BE2C (cell line): ENCODE results near the gene ENTREP1.

Experiments used
- DNase-seq: peaks from one replicate; pipeline ENCODE4 v3.0.0-alpha.2; 2020
- H3K27me3 ChIP-seq: fragments of 250-450 bp; sonication (Bioruptor Pico); 2 replicates; pipeline ENCODE4 v1.5.1; 2020; ENCODE audit warnings: mild to moderate bottlenecking
- H3K36me3 ChIP-seq: fragments of 250-450 bp; sonication (Bioruptor Pico); 2 replicates; pipeline ENCODE4 v1.5.1; 2020; ENCODE audit warnings: mild to moderate bottlenecking
- H3K4me1 ChIP-seq: fragments of 250-450 bp; sonication (Bioruptor Pico); 2 replicates; pipeline ENCODE4 v1.5.1; 2020
- H3K4me3 ChIP-seq: 2 replicates; pipeline ENCODE4 v1.5.1; 2011; ENCODE audit warnings: low read depth, low read length
- H3K9me3 ChIP-seq: fragments of 250-450 bp; sonication (Bioruptor Pico); 2 replicates; pipeline ENCODE4 v1.5.1; 2020
- TF ChIP-seq, protein P1 (sequence below): IDR thresholded peaks from 2 replicates; pipeline ENCODE4 v1.5.1; 2012; ENCODE audit warnings: mild to moderate bottlenecking, low read depth, low read length

ENTREP1 gene

DNA sequence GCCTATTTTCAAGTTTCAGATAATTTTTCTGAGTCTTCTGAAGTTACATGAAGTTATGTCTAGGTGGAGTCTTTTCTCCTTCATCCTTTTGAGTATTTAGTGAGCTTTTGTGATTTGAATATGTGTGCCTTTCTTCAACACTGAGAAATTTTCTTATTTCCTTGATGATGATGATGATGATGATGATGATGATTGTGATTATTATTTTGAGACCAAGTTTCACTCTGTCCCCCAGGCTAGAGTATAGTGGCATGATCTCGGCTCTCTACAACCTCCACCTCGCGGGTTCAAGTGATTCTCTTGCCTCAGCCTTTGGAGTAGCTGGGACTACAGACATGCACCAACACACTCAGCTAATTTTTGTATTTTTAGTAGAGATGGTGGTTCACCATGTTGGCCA, 26.2 kb downstream of the ENTREP1 start:
- no peak for DNase-seq
- peaks cover 4% of the 10 kb centered on the region; the same call in 1 of the 2 replicates for H3K27me3 ChIP-seq
- H3K36me3 ChIP-seq: no peaks in the 10 kb centered on the region
- no peaks in the 10 kb centered on the region for H3K4me1 ChIP-seq
- TF ChIP-seq, protein P1, sequence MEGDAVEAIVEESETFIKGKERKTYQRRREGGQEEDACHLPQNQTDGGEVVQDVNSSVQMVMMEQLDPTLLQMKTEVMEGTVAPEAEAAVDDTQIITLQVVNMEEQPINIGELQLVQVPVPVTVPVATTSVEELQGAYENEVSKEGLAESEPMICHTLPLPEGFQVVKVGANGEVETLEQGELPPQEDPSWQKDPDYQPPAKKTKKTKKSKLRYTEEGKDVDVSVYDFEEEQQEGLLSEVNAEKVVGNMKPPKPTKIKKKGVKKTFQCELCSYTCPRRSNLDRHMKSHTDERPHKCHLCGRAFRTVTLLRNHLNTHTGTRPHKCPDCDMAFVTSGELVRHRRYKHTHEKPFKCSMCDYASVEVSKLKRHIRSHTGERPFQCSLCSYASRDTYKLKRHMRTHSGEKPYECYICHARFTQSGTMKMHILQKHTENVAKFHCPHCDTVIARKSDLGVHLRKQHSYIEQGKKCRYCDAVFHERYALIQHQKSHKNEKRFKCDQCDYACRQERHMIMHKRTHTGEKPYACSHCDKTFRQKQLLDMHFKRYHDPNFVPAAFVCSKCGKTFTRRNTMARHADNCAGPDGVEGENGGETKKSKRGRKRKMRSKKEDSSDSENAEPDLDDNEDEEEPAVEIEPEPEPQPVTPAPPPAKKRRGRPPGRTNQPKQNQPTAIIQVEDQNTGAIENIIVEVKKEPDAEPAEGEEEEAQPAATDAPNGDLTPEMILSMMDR: no peak
- no peak overlapping the region for H3K4me3 ChIP-seq
- no peaks in the 10 kb centered on the region for H3K9me3 ChIP-seq

DNA sequence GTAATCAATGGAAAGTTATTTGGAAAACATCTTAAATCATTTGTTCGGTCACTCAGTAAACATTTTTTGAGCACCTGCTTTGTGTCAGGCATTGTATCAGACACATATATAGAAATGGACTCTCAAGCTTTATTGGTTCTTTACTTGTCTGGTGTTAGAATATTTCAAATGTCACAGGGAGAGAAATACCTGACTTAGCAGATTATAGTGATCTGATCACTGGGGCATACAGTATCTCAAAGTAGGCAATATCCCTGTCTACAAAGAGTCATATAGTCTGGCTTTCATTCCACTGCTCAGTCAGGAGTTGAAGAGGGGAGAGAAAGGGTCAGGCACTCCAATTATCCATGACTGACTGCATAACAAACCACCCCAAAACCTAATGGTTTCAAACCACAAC, 30.2 kb downstream of the ENTREP1 start:
- TF ChIP-seq, protein P1: no peak
- no peak for DNase-seq
- no peaks in the 10 kb centered on the region for H3K36me3 ChIP-seq

GRCh38 chr9:69357030-69357775, 32.2 kb downstream of the ENTREP1 start:
- no peak for DNase-seq
- H3K9me3 ChIP-seq: no peaks in the 10 kb centered on the region
- no peaks in the 10 kb centered on the region for H3K36me3 ChIP-seq
- no peak overlapping the region for H3K4me3 ChIP-seq
- no peaks in the 10 kb centered on the region for H3K4me1 ChIP-seq
- TF ChIP-seq, protein P1: no peak
- peaks cover 20% of the 10 kb centered on the region for H3K27me3 ChIP-seq

More for the DNA sequence above, 30.2 kb downstream of the ENTREP1 start:
- Histone ChIP-seq H3K4me3 (no peak overlapping the region), H3K9me3 (no peaks in the 10 kb centered on the region), H3K27me3 (peaks cover 17% of the 10 kb centered on the region), H3K4me1 (no peaks in the 10 kb centered on the region)

DNA sequence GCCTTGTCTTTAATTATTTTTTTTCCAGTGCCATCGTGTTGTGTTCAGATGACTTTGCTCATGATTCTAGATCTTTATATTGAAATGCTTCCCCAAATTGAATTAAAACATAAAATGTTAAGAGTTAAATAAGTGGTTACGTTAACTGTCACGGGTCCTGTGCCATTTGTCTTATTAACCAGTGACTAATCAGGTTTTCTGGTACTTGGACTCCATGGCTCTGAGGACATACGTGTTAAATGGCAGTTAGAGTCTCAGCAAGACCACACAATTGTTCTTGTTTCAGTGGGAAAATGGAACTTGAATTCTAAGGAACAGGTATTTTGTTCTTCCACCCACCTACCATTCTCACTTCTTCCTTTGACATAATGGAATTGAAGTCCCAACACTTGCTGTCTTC, 32.8 kb downstream of the ENTREP1 start:
- DNase-seq: no peak
- Histone ChIP-seq H3K4me3 (no peak overlapping the region), H3K27me3 (peaks cover 20% of the 10 kb centered on the region), H3K36me3 (no peaks in the 10 kb centered on the region), H3K9me3 (no peaks in the 10 kb centered on the region), H3K4me1 (no peaks in the 10 kb centered on the region)
- TF ChIP-seq, protein P1: no peak

DNA sequence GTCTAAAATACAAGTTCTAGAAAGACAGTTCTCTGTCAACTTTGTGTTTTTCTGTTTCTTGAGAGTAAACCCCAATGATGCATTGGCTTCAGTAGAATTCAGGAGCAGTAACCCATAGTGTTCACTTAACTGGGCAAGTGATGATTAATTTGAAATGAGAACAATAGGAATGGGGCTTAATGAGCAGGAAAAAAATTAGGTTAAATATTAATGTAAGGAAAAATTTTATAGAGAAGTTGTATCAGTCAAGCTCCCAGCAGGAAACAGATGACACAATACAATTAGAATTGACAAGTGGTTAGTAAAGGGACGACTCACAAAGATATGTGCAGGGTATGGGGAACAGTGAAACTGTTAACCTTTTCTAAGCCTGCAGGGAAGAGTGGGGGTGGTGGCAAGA, 38.2 kb downstream of the ENTREP1 start:
- Histone ChIP-seq H3K4me1 (no peaks in the 10 kb centered on the region), H3K36me3 (no peaks in the 10 kb centered on the region), H3K4me3 (no peak overlapping the region), H3K9me3 (no peaks in the 10 kb centered on the region), H3K27me3 (peaks cover 17% of the 10 kb centered on the region)
- DNase-seq: no peak
- TF ChIP-seq, protein P1: no peak

DNA sequence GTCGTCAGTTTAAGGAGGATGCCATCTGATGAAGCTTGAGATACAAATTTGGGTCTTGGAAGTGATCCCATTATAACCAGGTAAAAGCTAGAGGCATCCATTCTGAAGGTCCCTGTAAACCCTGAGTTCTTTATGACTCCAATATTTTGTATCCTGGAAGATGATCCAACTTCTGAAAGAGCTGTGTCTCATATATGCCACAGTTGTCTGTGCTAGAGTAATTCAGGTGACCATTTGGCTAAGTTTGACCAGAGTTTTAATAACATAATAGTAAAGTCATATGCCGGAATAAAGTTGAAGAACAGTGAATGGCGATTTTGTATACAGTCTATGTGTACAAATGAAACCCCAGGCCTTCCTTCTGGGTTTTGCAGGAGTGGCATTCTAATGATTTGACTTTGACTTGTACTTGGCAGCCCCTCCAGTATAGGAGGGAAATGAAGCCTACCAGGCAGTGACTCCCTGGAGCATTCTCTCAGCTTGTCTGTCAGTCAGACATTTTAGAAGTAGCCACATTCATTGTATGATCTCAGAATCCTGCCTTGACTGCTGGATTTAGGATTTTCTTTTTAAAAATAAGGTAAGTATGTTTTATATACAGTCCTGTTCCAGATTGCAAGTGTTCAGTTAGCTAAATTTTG, 39.6 kb downstream of the ENTREP1 start:
- Histone ChIP-seq H3K4me3 (no peak overlapping the region), H3K36me3 (no peaks in the 10 kb centered on the region), H3K4me1 (no peaks in the 10 kb centered on the region), H3K9me3 (no peaks in the 10 kb centered on the region), H3K27me3 (peaks cover 14% of the 10 kb centered on the region)
- TF ChIP-seq, protein P1: no peak
- DNase-seq: no peak
